ENCODE data around the gene B3GALT6. TPM values are rescaled to one million over a fixed set of nuclear protein-coding genes. Genes with fewer than 3 reads are reported as not detected.

Gene B3GALT6
- total and polyA plus RNA-seq, 8 donors, result 1.8 to 13.8 (median 7.5) TPM; not detected in 1

GRCh38 chr1:1225913-1226312, 6.1 kb upstream of the B3GALT6 start:
- peaks cover 53 to 93% (median 85%) of the 10 kb centered on the region in 4 donors for H3K36me3 ChIP-seq
- peak overlapping the region in 3 of 5 donors; percentile 2 to 9 (median 4) for H3K27ac ChIP-seq
- peaks cover 15 to 78% (median 50%) of the 10 kb centered on the region in 4 donors for H3K4me1 ChIP-seq
- H3K27me3 ChIP-seq, result no peaks in the 10 kb centered on the region
- H3K4me3 ChIP-seq, result no peak overlapping the region
- H3K9me3 ChIP-seq, result no peaks in the 10 kb centered on the region
- WGBS, 5 donors, result 39 to 70% (median 55%) methylated on average over 18 of the region's 18 CpGs
- peak in 1 of 2 donors; percentile 85 for DNase-seq
- intact Hi-C loops (cut with DNase I; ENCODE audit: low total_unique reads), result loop anchor here (5.0 to 10.0 kb wide), 2 partner anchors 51 to 104 kb away; partner anchors contain the start of gene TTLL10
- no peak for TF ChIP-seq EP300 (IDR thresholded peaks at IDR 0.05)
- TF ChIP-seq POLR2AphosphoS5 (IDR thresholded peaks at IDR 0.05), result peak in 1 of 3 donors; percentile 3
- TF ChIP-seq POLR2A (IDR thresholded peaks at IDR 0.05), result no peak
- TF ChIP-seq CTCF (IDR thresholded peaks at IDR 0.05), result no peak

GRCh38 chr1:1226566-1227362, 5.3 kb upstream of the B3GALT6 start:
- whole genome bisulfite sequencing, 5 donors, result 88 to 93% (median 91%) methylated on average over 29 to 44 of the region's 44 CpGs
- H3K27ac ChIP-seq, result no peak overlapping the region
- intact Hi-C loops (cut with DNase I; ENCODE audit: low total_unique reads), result loop anchor here (5.0 to 10.0 kb wide), 2 partner anchors 52 to 104 kb away; partner anchors contain the start of gene TTLL10
- H3K27me3 ChIP-seq, result no peaks in the 10 kb centered on the region
- peaks cover 53 to 84% (median 76%) of the 10 kb centered on the region in 4 donors for H3K36me3 ChIP-seq
- H3K4me1 ChIP-seq, result peaks cover 15 to 78% (median 52%) of the 10 kb centered on the region in 4 donors
- H3K4me3 ChIP-seq, result no peak overlapping the region
- H3K9me3 ChIP-seq, result no peaks in the 10 kb centered on the region
- no peak for DNase-seq
- TF ChIP-seq POLR2A (IDR thresholded peaks at IDR 0.05) (no peak), CTCF (IDR thresholded peaks at IDR 0.05) (no peak), EP300 (IDR thresholded peaks at IDR 0.05) (no peak), POLR2AphosphoS5 (IDR thresholded peaks at IDR 0.05) (no peak)

- H3K4me3 ChIP-seq, result no peak overlapping the region
- intact Hi-C loops (cut with DNase I; ENCODE audit: low total_unique reads), result loop anchor here (5.0 to 10.0 kb wide), 2 partner anchors 53 to 105 kb away; partner anchors contain the start of gene TTLL10
- H3K9me3 ChIP-seq, result no peaks in the 10 kb centered on the region
- H3K27me3 ChIP-seq, result no peaks in the 10 kb centered on the region
- DNase-seq, result no peak
- H3K27ac ChIP-seq, result no peak overlapping the region
- no peak for TF ChIP-seq EP300 (IDR thresholded peaks at IDR 0.05)
- no peak for TF ChIP-seq CTCF (IDR thresholded peaks at IDR 0.05)
- TF ChIP-seq POLR2AphosphoS5 (IDR thresholded peaks at IDR 0.05), result no peak
- TF ChIP-seq POLR2A (IDR thresholded peaks at IDR 0.05), result no peak
- WGBS, 5 donors, result 93 to 99% (median 94%) methylated on average over 16 to 25 of the region's 25 CpGs
- peaks cover 15 to 72% (median 50%) of the 10 kb centered on the region in 4 donors for H3K4me1 ChIP-seq
- peaks cover 47 to 78% (median 70%) of the 10 kb centered on the region in 4 donors for H3K36me3 ChIP-seq
These were observed 4.7 kb upstream of the B3GALT6 start for GRCh38 chr1:1227386-1227785.

GRCh38 chr1:1228187-1228586, 3.9 kb upstream of the B3GALT6 start:
- intact Hi-C loops (cut with DNase I; ENCODE audit: low total_unique reads), result loop anchor here (5.0 to 10.0 kb wide), 2 partner anchors 53 to 106 kb away; partner anchors contain the start of gene TTLL10
- Histone ChIP-seq H3K9me3 (peaks cover 0 to 3% (median 0%) of the 10 kb centered on the region in 4 donors), H3K4me1 (peaks cover 23 to 75% (median 57%) of the 10 kb centered on the region in 4 donors), H3K36me3 (peaks cover 39 to 70% (median 62%) of the 10 kb centered on the region in 4 donors), H3K27ac (no peak overlapping the region), H3K4me3 (no peak overlapping the region), H3K27me3 (no peaks in the 10 kb centered on the region)
- TF ChIP-seq EP300 (IDR thresholded peaks at IDR 0.05) (no peak), POLR2AphosphoS5 (IDR thresholded peaks at IDR 0.05) (no peak), POLR2A (IDR thresholded peaks at IDR 0.05) (no peak), CTCF (IDR thresholded peaks at IDR 0.05) (no peak)
- no peak for DNase-seq
- 86 to 99% (median 94%) methylated on average over 15 to 30 of the region's 30 CpGs for WGBS, 5 donors

Measured in stomach (tissue), 9 donors.